Gastrocnemius medialis (tissue), 4 donors: ENCODE measurements around the gene LRRC2.
"Not testable (repeated sequence)": the region's sequence is repeated elsewhere in the genome, so short reads cannot be mapped to it uniquely, and the experiment has no call there.

ENCODE experiments used
- CTCF ChIP-seq, 5 experiments: fragments of 450-650 bp in 3 of 5; fragments of 200-600 bp in 2 of 5; sonication (generic) in 2 of 5; IDR thresholded peaks in 4 of 5; conservative IDR thresholded peaks in 1 of 5; 1 replicate in 4 of 5; 2 replicates in 1 of 5; pipeline ENCODE4 v1.5.1; 2016 to 2019; ENCODE audit warnings: antibody characterized with exemption in 5 of 5, mild to moderate bottlenecking in 3 of 5, moderate library complexity in 3 of 5
- POLR2A ChIP-seq, 2 donors: fragments of 450-650 bp; IDR thresholded peaks; one replicate each; pipeline ENCODE4 v1.6.1; 2017; ENCODE audit warnings: antibody characterized with exemption in 2 of 2, mild to moderate bottlenecking in 2 of 2, moderate library complexity in 2 of 2

- not testable (repeated sequence) for TF ChIP-seq POLR2A (IDR thresholded peaks at IDR 0.05); CTCF (IDR thresholded peaks at IDR 0.05 in 4 of 5, conservative IDR thresholded peaks at IDR 0.05 in 1 of 5)
Observed at GRCh38 chr3:46494491-46494890, 71.6 kb downstream of the LRRC2 start.
